PC-9 (cell line): ENCODE measurements around the gene FAM180B.

Source experiments
- EZH2 ChIP-seq: fragments of 200-600 bp; sonication (generic); IDR thresholded peaks from 2 replicates; pipeline ENCODE4 v1.8.0; 2017; ENCODE audit warnings: antibody characterized with exemption, low read depth
- TF ChIP-seq, protein P1 (sequence below): fragments of 200-600 bp; sonication (generic); conservative IDR thresholded peaks from 2 replicates; pipeline ENCODE4 v1.6.1; 2017; ENCODE audit warnings: mixed run types, antibody characterized with exemption, mild to moderate bottlenecking, moderate library complexity

DNA sequence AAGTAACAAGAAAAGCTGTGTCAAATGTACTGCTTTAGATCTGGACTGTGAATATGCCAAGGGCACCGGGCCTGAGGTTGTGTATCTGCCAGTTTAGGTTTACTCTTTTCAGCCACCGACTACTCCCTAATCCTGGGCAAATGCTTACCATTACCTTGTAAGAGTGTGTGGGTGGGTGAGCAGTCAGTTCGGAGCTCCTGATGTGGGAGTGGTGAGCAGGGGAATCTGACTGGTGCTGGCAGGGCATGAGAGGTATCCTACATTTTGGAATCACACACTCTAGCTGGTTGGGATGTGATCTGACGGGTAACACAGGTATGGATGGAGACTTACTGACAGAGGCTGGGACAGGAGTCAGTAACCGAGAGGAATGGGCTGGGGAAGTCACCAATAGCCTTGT is 2.6 kb upstream of the FAM180B start:
- TF ChIP-seq, protein P1, sequence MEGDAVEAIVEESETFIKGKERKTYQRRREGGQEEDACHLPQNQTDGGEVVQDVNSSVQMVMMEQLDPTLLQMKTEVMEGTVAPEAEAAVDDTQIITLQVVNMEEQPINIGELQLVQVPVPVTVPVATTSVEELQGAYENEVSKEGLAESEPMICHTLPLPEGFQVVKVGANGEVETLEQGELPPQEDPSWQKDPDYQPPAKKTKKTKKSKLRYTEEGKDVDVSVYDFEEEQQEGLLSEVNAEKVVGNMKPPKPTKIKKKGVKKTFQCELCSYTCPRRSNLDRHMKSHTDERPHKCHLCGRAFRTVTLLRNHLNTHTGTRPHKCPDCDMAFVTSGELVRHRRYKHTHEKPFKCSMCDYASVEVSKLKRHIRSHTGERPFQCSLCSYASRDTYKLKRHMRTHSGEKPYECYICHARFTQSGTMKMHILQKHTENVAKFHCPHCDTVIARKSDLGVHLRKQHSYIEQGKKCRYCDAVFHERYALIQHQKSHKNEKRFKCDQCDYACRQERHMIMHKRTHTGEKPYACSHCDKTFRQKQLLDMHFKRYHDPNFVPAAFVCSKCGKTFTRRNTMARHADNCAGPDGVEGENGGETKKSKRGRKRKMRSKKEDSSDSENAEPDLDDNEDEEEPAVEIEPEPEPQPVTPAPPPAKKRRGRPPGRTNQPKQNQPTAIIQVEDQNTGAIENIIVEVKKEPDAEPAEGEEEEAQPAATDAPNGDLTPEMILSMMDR = no peak
- TF ChIP-seq EZH2 = no peak
